Measurements from ENCODE around the gene CUL2. TPM values are rescaled to one million over a fixed set of nuclear protein-coding genes. Genes with fewer than 3 reads are reported as not detected.

The CUL2 gene
- 40.6 TPM for total RNA-seq
- long read RNA-seq, full-length matches to known transcripts = 45 of 87 reads
- long read RNA-seq, partial matches to known transcripts = 35 of 87 reads
- long read RNA-seq, other reads (novel, unspliced or antisense) = 7 of 87 reads

DNA sequence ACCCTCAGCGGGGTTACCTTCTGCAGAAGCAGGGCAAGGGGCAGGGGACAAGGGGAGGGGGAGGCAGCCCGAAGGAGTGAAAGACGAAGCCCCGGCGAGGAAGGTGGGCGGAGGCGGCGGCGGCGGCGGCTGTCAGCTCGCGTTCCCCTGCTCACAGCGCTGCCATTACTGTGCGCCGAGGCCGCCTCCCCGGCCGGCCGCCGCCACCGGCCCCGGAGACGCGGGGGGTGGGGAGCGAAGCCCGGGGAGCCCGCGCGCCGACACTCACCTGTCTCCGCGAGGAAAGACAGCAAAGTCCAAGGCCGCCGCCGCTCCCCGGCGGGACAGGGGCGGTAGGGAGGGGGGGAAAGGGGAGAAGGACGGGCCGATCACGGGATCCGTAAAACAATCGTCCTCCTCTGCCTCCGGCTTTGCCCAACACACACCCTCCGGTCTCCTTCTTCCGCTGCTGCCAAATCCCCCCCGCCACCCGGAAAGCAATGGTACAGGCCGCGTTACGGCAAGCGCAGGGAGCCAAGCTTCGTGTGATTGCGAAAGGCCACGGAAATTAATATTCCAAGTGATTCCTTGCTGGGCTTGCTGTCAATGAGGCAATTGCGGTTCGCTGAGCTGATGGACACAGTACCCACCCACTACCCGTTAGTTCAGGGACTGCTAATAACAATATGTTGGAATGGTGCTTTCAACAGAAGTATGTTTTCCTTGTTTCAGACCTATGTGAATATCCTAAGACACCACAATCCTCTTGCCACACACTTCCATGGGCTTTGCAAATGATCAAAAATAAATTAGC is at the start of gene CUL2:
Gene CUL2, minus strand, starts transcription at position 180 of the 793 bp plus-strand sequence. CDS start 19,024 bp downstream, outside the sequence.
- intact Hi-C loops (cut with micrococcal nuclease) = no loop called here
- DNase-seq (peak; percentile 92), ATAC-seq (peak; percentile 99)

DNA sequence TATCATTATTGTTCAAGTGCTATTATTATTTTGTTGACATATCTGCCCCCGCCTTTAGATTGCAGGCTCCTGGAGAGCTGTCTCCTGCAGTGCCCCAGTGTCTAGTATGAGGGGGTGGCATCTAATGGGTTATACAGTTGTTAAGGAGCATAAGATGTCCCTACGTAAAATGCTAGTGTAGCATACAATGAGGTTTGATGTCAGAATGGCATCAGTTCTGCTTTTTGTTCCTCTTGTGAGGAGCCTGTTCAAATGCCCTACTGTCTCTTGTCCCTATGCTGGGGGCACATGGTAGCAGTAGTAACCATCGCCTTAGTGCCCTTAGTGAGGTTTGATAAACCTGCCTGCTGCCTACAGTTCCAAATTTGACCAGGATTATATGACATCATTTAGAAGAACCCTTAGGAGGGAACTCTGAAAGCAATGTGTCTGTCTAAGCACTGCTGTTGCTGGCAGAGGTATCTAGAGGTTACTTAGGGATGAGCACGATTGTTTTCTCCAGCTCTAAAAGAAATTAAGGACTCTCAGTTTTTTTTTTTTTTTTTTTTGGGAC is 46.2 kb upstream of the CUL2 start:
- DNase-seq (no peak), ATAC-seq (peak; percentile 18)
- intact Hi-C loops (cut with micrococcal nuclease) = no loop called here

DNA sequence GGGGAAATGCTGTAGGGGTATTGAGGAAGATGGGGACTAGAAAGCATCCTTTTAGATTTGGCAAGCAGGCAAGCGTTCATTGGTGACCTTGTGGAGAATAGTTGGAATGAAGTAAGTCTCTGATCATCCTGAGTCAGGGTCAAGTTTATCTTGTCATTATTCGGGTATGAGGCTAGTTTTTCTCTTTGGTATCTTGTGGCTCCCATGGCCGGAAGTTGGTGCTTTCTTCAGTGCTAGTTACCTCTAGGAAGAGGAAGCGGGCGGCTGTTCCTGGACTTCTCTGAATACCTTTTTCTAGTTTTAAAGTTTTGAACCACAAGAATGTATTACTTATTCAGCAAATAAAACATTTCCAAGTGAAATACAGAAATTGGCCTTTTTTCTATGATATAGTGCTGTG is 45.7 kb upstream of the CUL2 start:
- intact Hi-C loops (cut with micrococcal nuclease) = no loop called here

DNA sequence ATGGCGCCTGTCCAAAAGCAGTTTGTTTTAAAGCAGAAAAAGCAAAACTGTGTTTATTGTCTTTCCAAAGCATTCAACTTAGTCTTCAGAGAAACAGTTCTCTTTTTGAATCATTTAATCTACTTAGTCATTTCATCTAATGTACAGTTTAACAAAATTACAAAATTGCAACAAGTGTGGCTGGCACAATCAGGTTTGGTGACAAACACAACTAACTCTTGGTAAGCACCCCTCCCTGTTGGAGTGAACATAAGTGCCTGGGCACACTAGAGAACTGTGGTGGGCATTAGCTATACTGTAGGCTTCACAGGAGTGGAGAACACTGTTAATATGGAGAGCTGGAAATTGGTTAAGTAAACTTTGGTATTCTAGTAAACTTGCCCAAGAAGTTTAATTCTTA is 43.4 kb upstream of the CUL2 start:
- ATAC-seq (no peak), DNase-seq (no peak)
- intact Hi-C loops (cut with micrococcal nuclease) = no loop called here

More for the DNA sequence above, 45.7 kb upstream of the CUL2 start:
- DNase-seq (no peak), ATAC-seq (no peak)

DNA sequence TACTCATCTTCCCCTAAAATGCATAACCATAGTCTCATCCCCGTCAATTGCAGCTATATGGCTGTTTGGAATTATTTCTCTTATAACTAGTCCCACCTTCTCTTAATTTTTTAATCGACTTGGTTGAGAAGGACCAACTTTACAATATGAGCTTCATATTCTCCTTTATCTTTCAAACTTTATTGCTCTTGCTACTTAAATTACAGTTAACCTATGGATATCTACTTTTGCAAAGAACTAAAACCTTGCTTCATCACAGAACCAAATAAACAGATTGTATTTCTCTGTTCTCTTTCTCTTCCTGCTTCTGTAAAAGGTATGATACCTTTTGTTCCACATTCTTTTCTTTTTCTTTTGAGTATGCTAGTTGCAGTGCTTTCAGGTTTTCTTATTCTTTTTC is 42.6 kb upstream of the CUL2 start:
- DNase-seq (no peak), ATAC-seq (no peak)
- intact Hi-C loops (cut with micrococcal nuclease) = no loop called here

DNA sequence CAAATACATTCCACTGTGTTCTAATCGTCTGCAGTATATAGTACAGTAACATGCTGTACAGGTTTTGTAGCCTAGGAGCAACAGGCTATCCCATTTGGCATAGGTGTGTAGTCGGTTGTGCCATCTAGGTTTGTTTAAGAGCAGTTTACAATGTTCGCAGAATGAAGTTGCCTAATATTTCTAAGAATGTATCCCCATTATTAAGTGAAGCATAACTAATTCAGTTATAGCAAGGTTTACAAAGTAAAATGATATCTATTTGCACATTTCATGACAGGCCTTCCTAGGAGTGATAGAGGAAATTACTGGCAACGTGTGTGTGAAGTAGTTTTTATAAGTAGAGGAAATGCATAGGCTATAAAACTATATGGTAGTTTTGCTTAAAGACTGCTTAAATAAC is 40.5 kb upstream of the CUL2 start:
- DNase-seq (no peak), ATAC-seq (no peak)
- intact Hi-C loops (cut with micrococcal nuclease) = no loop called here

DNA sequence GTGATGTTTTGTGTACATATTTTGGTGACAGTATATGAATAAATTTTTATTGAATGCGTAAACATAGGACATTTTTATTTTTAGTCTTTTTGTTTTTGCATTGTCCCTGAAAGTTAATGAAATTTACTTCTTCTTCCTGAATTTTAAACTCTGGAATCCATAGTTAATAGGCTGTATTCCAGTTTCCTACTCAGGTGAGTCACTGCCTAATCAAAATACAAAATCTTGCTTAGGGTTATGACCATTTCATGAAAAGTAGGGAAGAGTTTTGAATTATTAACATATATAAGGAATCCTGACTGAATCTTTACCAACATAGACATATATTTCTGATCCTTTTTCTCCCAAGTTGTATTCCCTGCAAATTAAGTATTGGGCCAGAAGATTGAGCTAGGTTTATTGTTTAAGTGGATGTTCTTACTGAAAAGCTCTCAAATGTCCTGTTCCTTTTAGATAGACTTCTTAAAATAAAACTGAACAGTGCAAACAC is 39.1 kb upstream of the CUL2 start:
- ATAC-seq (no peak), DNase-seq (no peak)
- intact Hi-C loops (cut with micrococcal nuclease) = loop anchor here (5.0 kb wide), 1 partner anchor 68 kb away; no protein-coding TSS in a partner anchor

DNA sequence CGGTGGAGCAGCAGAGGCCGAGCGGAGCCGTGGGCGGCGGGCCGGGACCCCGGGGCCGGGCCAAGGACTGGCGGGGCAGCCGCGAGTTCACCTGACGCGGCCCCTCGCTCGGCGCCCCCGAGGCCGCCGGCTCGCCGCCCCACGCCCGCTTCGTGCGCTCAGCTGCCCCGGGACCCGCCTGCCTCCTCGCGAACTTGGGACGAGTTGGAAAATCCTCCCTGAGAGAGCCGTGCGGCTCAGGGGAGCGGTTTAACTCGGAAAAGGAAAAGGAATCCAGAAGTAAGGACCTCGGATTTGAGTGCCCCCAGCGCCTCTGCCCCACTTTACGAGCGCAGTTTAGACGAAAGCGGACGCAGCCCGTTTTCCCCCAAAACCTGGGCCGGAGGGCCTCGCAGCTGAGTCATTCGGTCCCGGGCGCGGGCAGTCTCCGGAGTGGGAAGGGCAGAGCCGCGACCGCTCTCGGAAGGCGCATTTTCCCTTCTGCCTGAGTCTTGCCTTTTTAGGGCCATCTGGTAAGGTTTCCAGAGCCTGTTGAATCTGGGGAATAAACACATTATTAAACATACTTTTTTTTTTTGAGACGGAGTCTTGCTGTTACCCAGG is 37.2 kb upstream of the CUL2 start:
- intact Hi-C loops (cut with micrococcal nuclease) = loop anchor here (5.0 kb wide), 1 partner anchor 70 kb away; no protein-coding TSS in a partner anchor
- ATAC-seq (peak; percentile 4), DNase-seq (peak; percentile 77)

DNA sequence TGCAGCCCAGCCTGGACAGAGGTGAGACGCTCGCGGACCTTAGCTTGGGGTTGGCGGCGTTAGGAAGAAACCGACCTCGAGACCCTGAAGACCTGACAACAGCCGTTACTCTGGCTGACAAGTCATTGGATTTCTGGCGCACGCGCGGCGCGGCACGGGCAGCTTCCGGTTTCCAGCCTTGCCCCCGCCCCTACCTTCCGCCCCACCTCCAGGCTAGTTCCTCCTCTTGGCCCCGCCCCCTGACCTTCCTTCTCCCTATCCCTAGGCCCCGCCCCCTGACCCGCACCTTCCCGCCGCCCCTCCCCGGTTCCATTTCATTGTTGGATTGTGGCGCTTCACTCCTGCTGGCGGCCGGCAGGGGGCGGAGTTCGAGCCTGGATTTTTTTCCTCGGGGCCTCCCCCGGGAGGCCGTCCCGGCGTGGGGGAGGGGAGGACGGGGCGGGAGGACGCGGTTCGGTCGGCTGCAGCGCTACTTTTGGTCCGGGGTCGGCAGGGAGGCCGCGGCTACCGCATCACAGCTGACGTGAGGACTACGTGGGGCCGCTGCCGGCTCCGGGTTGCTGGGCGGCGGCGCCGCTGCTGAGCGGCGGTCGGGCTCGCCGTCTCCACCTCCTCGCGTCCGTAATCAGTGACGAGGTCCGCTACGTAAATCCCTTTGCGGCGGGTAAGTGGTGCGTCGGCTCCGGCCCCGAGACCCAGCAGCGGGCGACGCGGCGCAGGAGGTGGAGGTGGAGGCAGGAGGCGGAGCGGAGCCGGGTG is 36.6 kb upstream of the CUL2 start, which contains the start of gene CREM:
Gene CREM, plus strand, starts transcription at position 317 of the 759 bp plus-strand sequence. CDS start 10,990 bp downstream, outside the sequence.
- intact Hi-C loops (cut with micrococcal nuclease) = loop anchor here (5.0 kb wide), 1 partner anchor 71 kb away; no protein-coding TSS in a partner anchor
- DNase-seq = peak; percentile 99
- peak; percentile 96 for ATAC-seq

DNA sequence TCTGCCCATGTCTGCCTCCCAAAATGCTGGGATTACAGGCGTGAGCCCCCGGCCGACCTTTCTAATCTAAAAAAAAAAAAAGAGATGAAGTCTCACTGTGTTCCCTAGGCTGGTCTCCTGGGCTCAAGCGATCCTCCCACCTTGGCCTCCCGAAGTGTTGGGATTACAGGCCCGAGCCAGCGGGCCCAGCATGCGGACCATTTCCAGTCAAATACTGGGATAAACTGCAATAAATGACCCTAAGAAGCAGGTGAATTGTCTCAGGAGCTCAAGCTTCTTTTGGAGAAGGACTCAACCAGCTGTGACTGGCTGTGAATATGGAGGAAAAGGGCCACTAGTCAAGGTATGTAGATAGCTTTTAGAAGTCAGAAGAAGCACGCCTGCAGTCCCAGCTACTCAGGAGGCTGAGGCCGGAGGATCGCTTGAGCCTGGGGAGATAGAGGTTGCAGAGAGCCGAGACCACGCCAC is 36.0 kb upstream of the CUL2 start:
- no peak for ATAC-seq
- intact Hi-C loops (cut with micrococcal nuclease) = loop anchor here (5.0 kb wide), 1 partner anchor 71 kb away; no protein-coding TSS in a partner anchor
- peak; percentile 37 for DNase-seq

DNA sequence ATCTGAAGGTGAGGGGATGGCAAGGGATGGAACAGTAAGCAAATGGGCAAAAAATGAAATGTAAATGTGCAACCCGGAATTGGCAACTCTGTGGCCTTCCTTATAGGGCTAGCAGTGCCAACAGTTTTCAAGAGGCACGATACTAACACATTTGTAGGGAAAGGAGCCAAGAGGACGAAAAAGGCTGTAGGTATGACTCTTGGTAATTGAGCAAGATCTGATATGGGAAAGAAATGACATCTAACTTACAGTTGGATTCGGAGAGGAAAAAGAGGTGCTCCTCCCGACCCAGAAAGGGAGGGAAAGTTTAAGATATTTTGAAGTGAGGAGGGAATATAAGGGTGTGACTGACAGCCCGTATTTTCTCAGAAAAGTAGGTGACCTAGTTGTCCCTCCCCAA is 34.4 kb upstream of the CUL2 start:
- intact Hi-C loops (cut with micrococcal nuclease) = no loop called here
- DNase-seq (no peak), ATAC-seq (no peak)

DNA sequence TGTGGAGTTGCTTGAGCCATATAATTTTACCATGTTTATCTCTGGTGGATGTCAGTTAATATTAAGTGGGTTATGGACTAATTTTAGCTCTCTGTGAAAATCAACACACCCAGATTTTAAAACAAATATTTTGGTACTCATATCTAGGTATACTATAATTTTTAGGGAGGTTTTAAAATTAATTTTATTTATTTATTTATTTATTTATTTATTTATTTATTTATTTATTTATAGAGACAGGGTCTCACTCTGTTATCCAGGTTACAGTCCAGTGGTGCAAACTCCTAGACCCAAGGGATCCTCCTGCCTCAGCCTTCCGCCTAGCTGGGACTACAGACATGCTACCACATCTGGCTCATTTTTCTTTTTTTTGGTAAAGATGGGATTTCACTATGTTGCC is 29.2 kb upstream of the CUL2 start:
- intact Hi-C loops (cut with micrococcal nuclease) = no loop called here
- DNase-seq (no peak), ATAC-seq (no peak)

DNA sequence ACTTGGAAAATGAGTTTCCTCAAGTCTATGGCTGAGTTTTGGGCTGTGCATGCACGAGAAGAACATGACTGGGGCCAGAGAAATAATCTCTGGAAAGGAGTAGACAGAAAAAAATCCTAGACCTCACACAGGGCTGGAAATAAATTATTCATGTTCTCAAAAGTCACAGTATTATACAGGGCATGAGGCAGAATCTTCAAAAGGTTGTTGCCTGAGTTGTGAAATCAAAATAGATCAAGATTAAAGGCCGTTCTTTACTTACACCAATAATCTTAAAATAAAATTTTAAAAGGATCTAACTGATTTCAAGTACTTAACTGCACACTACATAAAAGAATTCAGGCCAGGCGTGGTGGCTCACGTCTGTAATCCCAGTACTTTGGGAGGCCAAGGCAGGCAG is 22.4 kb upstream of the CUL2 start:
- DNase-seq (no peak), ATAC-seq (no peak)
- intact Hi-C loops (cut with micrococcal nuclease) = no loop called here

DNA sequence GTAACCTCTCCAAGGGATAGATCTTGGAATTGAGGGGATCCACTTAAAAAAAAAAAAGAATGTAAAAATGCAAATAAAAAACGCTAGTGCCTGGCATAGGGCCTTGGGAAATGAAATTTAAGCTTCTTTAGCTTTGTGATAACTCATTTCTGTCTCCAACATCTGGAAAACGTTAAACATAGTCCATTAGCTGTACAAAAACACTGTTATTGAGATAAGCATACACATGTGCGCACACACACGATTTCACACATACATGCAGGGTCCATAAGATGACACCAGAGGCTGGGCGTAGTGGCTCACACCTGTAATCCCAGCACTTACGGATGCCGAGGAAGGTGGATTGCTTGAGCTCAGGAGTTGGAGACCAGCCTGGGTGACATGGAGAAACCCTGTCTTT is 13.7 kb upstream of the CUL2 start:
- intact Hi-C loops (cut with micrococcal nuclease) = no loop called here
- DNase-seq = no peak
- no peak for ATAC-seq

DNA sequence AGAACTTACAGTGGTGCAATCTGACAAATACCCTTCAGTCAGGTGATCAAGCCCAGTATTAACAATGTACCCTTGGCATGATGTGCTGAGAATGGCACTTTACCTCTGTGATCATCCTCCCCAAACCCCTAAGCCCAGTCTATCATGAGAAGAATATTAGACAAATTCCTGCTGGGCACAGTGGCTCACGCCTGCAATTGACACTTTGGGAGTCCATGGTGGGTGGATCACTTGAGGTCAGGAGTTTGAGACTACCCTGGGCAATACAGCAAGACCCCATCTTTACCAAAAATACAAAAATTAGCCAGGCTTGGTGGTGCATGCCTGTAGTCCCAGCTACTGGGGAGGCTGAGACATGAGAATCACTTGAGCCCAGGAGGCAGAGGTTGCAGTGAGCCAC is 7.4 kb upstream of the CUL2 start:
- DNase-seq (no peak), ATAC-seq (no peak)
- intact Hi-C loops (cut with micrococcal nuclease) = no loop called here

DNA sequence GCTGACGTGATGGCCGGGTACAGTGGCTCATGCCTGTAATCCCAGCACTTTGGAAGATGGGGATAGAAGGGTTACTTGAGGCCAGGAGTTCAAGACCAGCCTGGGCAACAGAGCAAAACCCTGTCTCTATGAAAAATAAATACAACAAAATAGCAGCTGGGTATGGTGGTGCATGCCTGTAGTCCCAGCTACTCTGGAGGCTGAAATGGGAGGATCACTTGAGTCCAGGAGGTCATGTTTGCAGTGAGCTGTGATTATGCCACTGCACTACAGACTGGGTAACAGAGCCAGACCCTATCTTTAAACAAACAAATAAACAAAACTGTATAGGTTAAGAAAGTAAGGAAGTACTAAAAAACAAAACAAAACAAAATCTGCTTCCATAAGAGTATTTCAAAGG is 6.2 kb upstream of the CUL2 start:
- DNase-seq (no peak), ATAC-seq (no peak)
- intact Hi-C loops (cut with micrococcal nuclease) = no loop called here

DNA sequence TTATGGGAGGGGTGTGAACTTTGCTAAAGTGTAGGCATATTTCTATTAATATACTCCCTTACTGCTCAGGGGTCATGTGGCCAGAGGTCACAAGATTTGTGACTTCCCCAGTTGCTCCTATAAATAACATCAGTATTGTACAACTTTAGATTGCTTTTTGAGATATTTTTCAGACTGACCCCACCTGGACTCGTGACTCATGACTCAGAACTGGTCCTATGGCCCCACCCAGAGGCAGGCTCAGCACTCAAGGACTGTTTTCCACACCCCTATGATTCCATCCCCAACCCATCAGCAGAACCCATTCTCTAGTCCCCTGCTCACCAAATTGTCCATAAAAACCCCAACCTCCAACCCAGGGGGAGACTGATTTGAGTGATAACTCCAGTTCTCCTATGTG is 2.7 kb upstream of the CUL2 start:
- intact Hi-C loops (cut with micrococcal nuclease) = no loop called here
- DNase-seq = no peak
- no peak for ATAC-seq

DNA sequence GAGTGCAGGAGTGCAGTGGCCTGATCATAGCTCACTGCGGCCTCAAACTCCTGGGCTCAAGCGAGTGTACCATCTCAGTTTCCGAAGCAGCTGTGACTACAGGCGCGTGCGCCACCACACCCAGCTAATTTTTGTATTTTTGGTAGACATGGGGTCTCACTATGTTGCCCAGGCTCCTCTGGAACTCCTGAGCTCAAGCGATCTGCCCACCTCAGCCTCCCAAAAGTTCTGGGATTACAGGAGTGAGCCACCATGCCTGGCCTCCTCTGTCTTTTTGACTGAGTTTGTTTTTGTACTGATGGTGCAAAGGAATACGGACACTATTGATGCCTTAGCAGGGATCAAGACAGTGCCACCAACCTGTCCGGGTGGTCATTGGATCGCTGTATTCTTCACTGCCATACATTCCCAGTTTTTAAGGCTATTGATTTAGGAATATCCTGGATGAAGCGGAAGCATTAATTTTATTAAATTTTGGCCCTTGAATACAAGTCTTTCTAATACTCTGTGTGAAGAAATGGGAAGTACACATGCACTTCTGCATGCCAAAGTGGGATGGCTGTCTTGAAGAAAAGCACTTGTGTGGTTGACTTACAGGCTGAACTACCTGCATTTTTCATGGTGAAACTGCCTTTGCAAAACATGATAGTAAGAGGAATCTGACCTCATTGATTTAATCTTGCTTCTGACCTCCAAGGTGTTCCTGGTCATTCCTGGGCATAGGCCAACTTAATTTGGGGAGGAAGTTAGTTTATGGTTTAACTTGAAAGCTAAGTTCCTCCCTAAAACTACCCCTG is 2.1 kb upstream of the CUL2 start:
- DNase-seq = no peak
- intact Hi-C loops (cut with micrococcal nuclease) = no loop called here

More for the DNA sequence above, 2.1 kb upstream of the CUL2 start:
- ATAC-seq = no peak

Data from left ventricle myocardium superior (tissue), 1 donor.